Gastrocnemius medialis (tissue), 4 donors: ENCODE results near the gene SMARCD3. TPM values are rescaled to one million over a fixed set of nuclear protein-coding genes. Genes with fewer than 3 reads are reported as not detected.

Experiments
- ATAC-seq, 2 donors: fragments of 150-250 bp; one replicate each; pipeline ENCODE4 v1.9.1; 2016
- DNase-seq, 2 donors: peaks; one replicate each; pipeline ENCODE4 v3.0.0-alpha.2; 2019
- H3K27ac ChIP-seq, 4 donors: fragments of 200-600 bp; sonication (generic); 1 replicate in 1 of 4; 2 replicates in 3 of 4; pipeline ENCODE4 v1.5.1; 2016 to 2018; ENCODE audit warnings: mild to moderate bottlenecking in 2 of 4, moderate library complexity in 1 of 4
- H3K27me3 ChIP-seq, 3 donors: fragments of 200-600 bp; sonication (generic) in 2 of 3; 1 replicate in 1 of 3; 2 replicates in 2 of 3; pipeline versions ENCODE4 v1.5.1 to v1.6.0; 2016 to 2019; ENCODE audit warnings: mild to moderate bottlenecking in 1 of 3, moderate library complexity in 1 of 3
- H3K36me3 ChIP-seq, 2 donors: fragments of 200-600 bp; sonication (generic) in 1 of 2; one replicate each; pipeline ENCODE4 v1.5.1; 2017 to 2018
- H3K4me1 ChIP-seq, 2 donors: fragments of 200-600 bp; sonication (generic) in 1 of 2; one replicate each; pipeline ENCODE4 v1.5.1; 2016 to 2017; ENCODE audit warnings: mild to moderate bottlenecking in 2 of 2
- H3K4me3 ChIP-seq, 4 donors: fragments of 200-600 bp; sonication (generic) in 3 of 4; 1 replicate in 1 of 4; 2 replicates in 3 of 4; pipeline ENCODE4 v1.5.1; 2016 to 2019; ENCODE audit warnings: mild to moderate bottlenecking in 2 of 4
- H3K9me3 ChIP-seq, 3 donors: fragments of 200-600 bp; sonication (generic) in 2 of 3; 1 replicate in 1 of 3; 2 replicates in 2 of 3; pipeline ENCODE4 v1.5.1; 2016 to 2019
- POLR2A ChIP-seq, 2 donors: fragments of 450-650 bp; IDR thresholded peaks; one replicate each; pipeline ENCODE4 v1.6.1; 2017; ENCODE audit warnings: antibody characterized with exemption in 2 of 2, mild to moderate bottlenecking in 2 of 2, moderate library complexity in 2 of 2
- in situ Hi-C, 4 donors: fragments of 200-750 bp; cut with MboI; loops; one replicate each; pipeline versions ENCODE4 v1.15.0 to v1.8.0; 2017; ENCODE audit warnings: low sequenced_read_pairs in 4 of 4
- intact Hi-C: fragments of 100-400 bp; cut with DNase I; formaldehyde crosslinking; loops from one replicate; pipeline ENCODE4 v1.15.1; 2023; ENCODE audit warnings: low total_unique reads
- total RNA-seq, 4 donors: library from RNA; depleted of rRNA; stranded (reverse); fragments of >200 nt; gene quantifications; one replicate each; pipeline versions ENCODE4 v1.1.0 to v1.2.3, GENCODE V29; 2016
- TF ChIP-seq, protein P1 (sequence below), 5 experiments: fragments of 450-650 bp in 3 of 5; fragments of 200-600 bp in 2 of 5; sonication (generic) in 2 of 5; IDR thresholded peaks in 4 of 5; conservative IDR thresholded peaks in 1 of 5; 1 replicate in 4 of 5; 2 replicates in 1 of 5; pipeline ENCODE4 v1.5.1; 2016 to 2019; ENCODE audit warnings: antibody characterized with exemption in 5 of 5, mild to moderate bottlenecking in 3 of 5, moderate library complexity in 3 of 5

Gene SMARCD3
- total RNA-seq, 4 donors from 2014 or later = 41.8 to 103 (median 75.4) TPM

GRCh38 chr7:151269511-151269910 lies 21.0 kb upstream of the SMARCD3 start:
- peaks cover 0 to 9% of the 10 kb centered on the region in 2 donors for H3K4me1 ChIP-seq
- no peaks in the 10 kb centered on the region for H3K9me3 ChIP-seq
- no peaks in the 10 kb centered on the region for H3K36me3 ChIP-seq
- intact Hi-C loops (no loop called here), in situ Hi-C loops (no loop called here)
- TF ChIP-seq, protein P1, sequence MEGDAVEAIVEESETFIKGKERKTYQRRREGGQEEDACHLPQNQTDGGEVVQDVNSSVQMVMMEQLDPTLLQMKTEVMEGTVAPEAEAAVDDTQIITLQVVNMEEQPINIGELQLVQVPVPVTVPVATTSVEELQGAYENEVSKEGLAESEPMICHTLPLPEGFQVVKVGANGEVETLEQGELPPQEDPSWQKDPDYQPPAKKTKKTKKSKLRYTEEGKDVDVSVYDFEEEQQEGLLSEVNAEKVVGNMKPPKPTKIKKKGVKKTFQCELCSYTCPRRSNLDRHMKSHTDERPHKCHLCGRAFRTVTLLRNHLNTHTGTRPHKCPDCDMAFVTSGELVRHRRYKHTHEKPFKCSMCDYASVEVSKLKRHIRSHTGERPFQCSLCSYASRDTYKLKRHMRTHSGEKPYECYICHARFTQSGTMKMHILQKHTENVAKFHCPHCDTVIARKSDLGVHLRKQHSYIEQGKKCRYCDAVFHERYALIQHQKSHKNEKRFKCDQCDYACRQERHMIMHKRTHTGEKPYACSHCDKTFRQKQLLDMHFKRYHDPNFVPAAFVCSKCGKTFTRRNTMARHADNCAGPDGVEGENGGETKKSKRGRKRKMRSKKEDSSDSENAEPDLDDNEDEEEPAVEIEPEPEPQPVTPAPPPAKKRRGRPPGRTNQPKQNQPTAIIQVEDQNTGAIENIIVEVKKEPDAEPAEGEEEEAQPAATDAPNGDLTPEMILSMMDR (IDR thresholded peaks at IDR 0.05 in 4 of 5, conservative IDR thresholded peaks at IDR 0.05 in 1 of 5) = no peak
- no peak for TF ChIP-seq POLR2A (IDR thresholded peaks at IDR 0.05)
- H3K27ac ChIP-seq = no peak overlapping the region
- DNase-seq (no peak), ATAC-seq (no peak)
- H3K4me3 ChIP-seq = no peak overlapping the region
- no peaks in the 10 kb centered on the region for H3K27me3 ChIP-seq

GRCh38 chr7:151265351-151265931 lies 16.9 kb upstream of the SMARCD3 start:
- ATAC-seq (no peak), DNase-seq (no peak)
- H3K9me3 ChIP-seq = no peaks in the 10 kb centered on the region
- TF ChIP-seq, protein P1 (IDR thresholded peaks at IDR 0.05 in 4 of 5, conservative IDR thresholded peaks at IDR 0.05 in 1 of 5) = no peak
- no peak for TF ChIP-seq POLR2A (IDR thresholded peaks at IDR 0.05)
- H3K4me1 ChIP-seq = no peaks in the 10 kb centered on the region
- H3K4me3 ChIP-seq = no peak overlapping the region
- H3K36me3 ChIP-seq = no peaks in the 10 kb centered on the region
- intact Hi-C loops (no loop called here), in situ Hi-C loops (no loop called here)
- peaks cover 0 to 33% (median 32%) of the 10 kb centered on the region in 3 donors for H3K27me3 ChIP-seq
- no peak overlapping the region for H3K27ac ChIP-seq

- intact Hi-C loops (no loop called here), in situ Hi-C loops (no loop called here)
- Histone ChIP-seq H3K36me3 (no peaks in the 10 kb centered on the region), H3K27ac (no peak overlapping the region), H3K27me3 (peaks cover 0 to 37% (median 34%) of the 10 kb centered on the region in 3 donors), H3K4me1 (no peaks in the 10 kb centered on the region), H3K4me3 (no peak overlapping the region), H3K9me3 (no peaks in the 10 kb centered on the region)
- no peak for DNase-seq
- ATAC-seq = no peak
- no peak for TF ChIP-seq POLR2A (IDR thresholded peaks at IDR 0.05)
- TF ChIP-seq, protein P1 (IDR thresholded peaks at IDR 0.05 in 4 of 5, conservative IDR thresholded peaks at IDR 0.05 in 1 of 5) = no peak
Measured at GRCh38 chr7:151264615-151265014, 16.1 kb upstream of the SMARCD3 start.

DNA sequence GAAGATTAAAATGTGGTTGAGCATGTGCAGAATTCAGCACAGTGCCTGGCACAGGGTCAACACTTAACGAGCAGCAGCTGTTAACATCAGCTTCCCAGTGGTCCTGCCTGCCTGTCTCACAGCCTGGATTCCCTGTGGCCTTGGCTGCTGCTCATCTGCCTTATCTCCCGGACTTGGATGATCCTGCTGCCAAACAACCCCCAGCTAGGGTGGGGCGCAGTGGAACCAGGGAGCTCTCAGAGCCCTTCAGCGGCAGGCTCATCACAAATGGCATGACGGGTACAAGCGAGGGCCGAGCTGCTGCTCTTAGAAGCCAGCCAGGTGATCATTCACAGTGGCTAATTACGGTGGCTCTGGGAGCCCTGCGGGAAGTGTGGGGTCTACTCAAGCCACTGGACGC lies 13.0 kb upstream of the SMARCD3 start:
- in situ Hi-C loops = no loop called here
- intact Hi-C loops = no loop called here
- ATAC-seq = no peak
- no peak for TF ChIP-seq POLR2A (IDR thresholded peaks at IDR 0.05)
- TF ChIP-seq, protein P1 (IDR thresholded peaks at IDR 0.05 in 4 of 5, conservative IDR thresholded peaks at IDR 0.05 in 1 of 5) = no peak
- DNase-seq = peak in 1 of 2 donors; percentile 8
- Histone ChIP-seq H3K36me3 (no peaks in the 10 kb centered on the region), H3K27me3 (peaks cover 0 to 37% (median 34%) of the 10 kb centered on the region in 3 donors), H3K4me1 (peaks cover 0 to 4% of the 10 kb centered on the region in 2 donors), H3K9me3 (no peaks in the 10 kb centered on the region), H3K27ac (no peak overlapping the region), H3K4me3 (no peak overlapping the region)

DNA sequence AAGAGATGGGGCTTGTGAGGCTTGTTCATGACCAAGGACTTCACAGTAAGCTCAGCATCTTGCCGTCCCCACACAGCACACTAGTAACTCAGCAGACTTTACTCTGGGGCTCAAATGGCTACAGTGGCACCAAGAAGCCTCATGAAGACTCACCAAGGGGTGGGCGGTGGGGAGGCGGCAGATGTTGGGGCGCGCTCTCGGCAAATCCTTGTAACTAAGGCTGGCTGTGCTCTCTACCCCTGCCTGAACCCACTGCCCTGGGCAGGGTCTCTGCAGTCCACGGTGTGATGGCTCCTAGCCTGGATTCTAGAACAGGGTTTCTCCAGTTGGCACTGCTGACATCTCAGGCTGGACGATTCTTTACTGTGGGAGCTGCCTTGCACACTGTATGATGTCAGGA lies 12.4 kb upstream of the SMARCD3 start:
- no peak overlapping the region for H3K4me3 ChIP-seq
- peaks cover 0 to 4% of the 10 kb centered on the region in 2 donors for H3K4me1 ChIP-seq
- peaks cover 0 to 37% (median 34%) of the 10 kb centered on the region in 3 donors for H3K27me3 ChIP-seq
- H3K9me3 ChIP-seq = no peaks in the 10 kb centered on the region
- DNase-seq = no peak
- in situ Hi-C loops = no loop called here
- H3K36me3 ChIP-seq = no peaks in the 10 kb centered on the region
- TF ChIP-seq, protein P1 (IDR thresholded peaks at IDR 0.05 in 4 of 5, conservative IDR thresholded peaks at IDR 0.05 in 1 of 5) = no peak
- TF ChIP-seq POLR2A (IDR thresholded peaks at IDR 0.05) = no peak
- intact Hi-C loops = no loop called here
- H3K27ac ChIP-seq = no peak overlapping the region
- no peak for ATAC-seq
